GM21529 (cell line): ENCODE measurements around the gene P2RY6.

Experiments
- ATAC-seq: cut with Tn5 transposase; IDR thresholded peaks from one replicate; pipeline ENCODE4 v1.9.1; 2021; ENCODE audit not compliant: unreplicated experiment

The P2RY6 gene

GRCh38 chr11:73331138-73331916, 59.2 kb downstream of the P2RY6 start:
- no peak for ATAC-seq

- ATAC-seq: no peak
Observed at GRCh38 chr11:73333173-73333572, 61.0 kb downstream of the P2RY6 start.

- ATAC-seq: no peak
Observed at GRCh38 chr11:73333640-73334383, 61.7 kb downstream of the P2RY6 start.

GRCh38 chr11:73334384-73335203, 62.5 kb downstream of the P2RY6 start:
- no peak for ATAC-seq

GRCh38 chr11:73335204-73335923, 63.2 kb downstream of the P2RY6 start:
- ATAC-seq: no peak

GRCh38 chr11:73337846-73338245, 65.7 kb downstream of the P2RY6 start:
- no peak for ATAC-seq

- ATAC-seq: no peak
Observed at GRCh38 chr11:73338279-73338678, 66.1 kb downstream of the P2RY6 start.

- no peak for ATAC-seq
Observed at GRCh38 chr11:73340164-73340563, 68.0 kb downstream of the P2RY6 start.

GRCh38 chr11:73342633-73343032, 70.5 kb downstream of the P2RY6 start:
- ATAC-seq: no peak

GRCh38 chr11:73343076-73343873, 71.1 kb downstream of the P2RY6 start:
- no peak for ATAC-seq

GRCh38 chr11:73344191-73344607, 72.1 kb downstream of the P2RY6 start:
- no peak for ATAC-seq

- ATAC-seq: no peak
Observed at GRCh38 chr11:73345481-73346160, 73.5 kb downstream of the P2RY6 start.

- ATAC-seq: no peak
Observed at GRCh38 chr11:73346186-73346935, 74.2 kb downstream of the P2RY6 start.

GRCh38 chr11:73347067-73347466, 74.9 kb downstream of the P2RY6 start:
- ATAC-seq: no peak
